Ishikawa (cell line): ENCODE results near the gene PKM.

ENCODE experiments used
- CEBPB ChIP-seq: IDR thresholded peaks from 2 replicates; pipeline ENCODE4 v1.6.1; 2012
- EGR1 ChIP-seq: IDR thresholded peaks from 2 replicates; pipeline ENCODE4 v1.6.1; 2012
- EP300 ChIP-seq: IDR thresholded peaks from 2 replicates; pipeline ENCODE4 v1.6.1; 2012; ENCODE audit warnings: borderline replicate concordance
- MAX ChIP-seq: IDR thresholded peaks from 2 replicates; pipeline ENCODE4 v1.6.1; 2012
- RAD21 ChIP-seq: IDR thresholded peaks from 2 replicates; pipeline ENCODE4 v1.6.1; 2012; ENCODE audit warnings: low read depth
- TAF1 ChIP-seq: IDR thresholded peaks from 2 replicates; pipeline ENCODE4 v1.6.1; 2012; ENCODE audit warnings: low read depth, mild to moderate bottlenecking
- TCF12 ChIP-seq: IDR thresholded peaks from 2 replicates; pipeline ENCODE4 v1.6.1; 2012; ENCODE audit warnings: low read depth
- TEAD4 ChIP-seq: IDR thresholded peaks from 2 replicates; pipeline ENCODE4 v1.6.1; 2012
- YY1 ChIP-seq: IDR thresholded peaks from 2 replicates; pipeline ENCODE4 v1.6.1; 2012; ENCODE audit warnings: low read depth
- TF ChIP-seq, protein P1 (sequence below): IDR thresholded peaks from 2 replicates; pipeline ENCODE4 v1.6.1; 2012

GRCh38 chr15:72173401-72173800 is 57.6 kb downstream of the PKM start:
- TF ChIP-seq EP300 (no peak), EGR1 (no peak), TEAD4 (no peak), YY1 (no peak), MAX (no peak), RAD21 (no peak), TCF12 (no peak), TAF1 (no peak), CEBPB (no peak)
- TF ChIP-seq, protein P1, sequence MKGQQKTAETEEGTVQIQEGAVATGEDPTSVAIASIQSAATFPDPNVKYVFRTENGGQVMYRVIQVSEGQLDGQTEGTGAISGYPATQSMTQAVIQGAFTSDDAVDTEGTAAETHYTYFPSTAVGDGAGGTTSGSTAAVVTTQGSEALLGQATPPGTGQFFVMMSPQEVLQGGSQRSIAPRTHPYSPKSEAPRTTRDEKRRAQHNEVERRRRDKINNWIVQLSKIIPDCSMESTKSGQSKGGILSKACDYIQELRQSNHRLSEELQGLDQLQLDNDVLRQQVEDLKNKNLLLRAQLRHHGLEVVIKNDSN = no peak
